Parathyroid adenoma (tissue), 2 donors: ENCODE results near the gene PTCHD4.
"Not testable (repeated sequence)": the region's sequence is repeated elsewhere in the genome, so short reads cannot be mapped to it uniquely, and the experiment has no call there.

Experiments
- H2AFZ ChIP-seq: fragments of 300-600 bp; sonication (generic); one replicate; pipeline ENCODE4 v1.7.0; 2017; ENCODE audit warnings: antibody characterized with exemption, mild to moderate bottlenecking
- H3K27ac ChIP-seq: fragments of 300-600 bp; sonication (generic); one replicate; pipeline ENCODE4 v1.7.0; 2017
- H3K27me3 ChIP-seq: fragments of 300-600 bp; sonication (generic); one replicate; pipeline ENCODE4 v1.7.0; 2017; ENCODE audit warnings: low read length; ENCODE audit not compliant: control insufficient read depth, insufficient read depth
- H3K36me3 ChIP-seq: fragments of 300-600 bp; sonication (generic); one replicate; pipeline ENCODE4 v1.7.0; 2017; ENCODE audit warnings: low read length; ENCODE audit not compliant: control insufficient read depth, insufficient read depth
- H3K4me1 ChIP-seq: fragments of 300-600 bp; sonication (generic); one replicate; pipeline ENCODE4 v1.7.0; 2017; ENCODE audit warnings: control low read depth
- H3K4me2 ChIP-seq: fragments of 300-600 bp; sonication (generic); one replicate; pipeline ENCODE4 v1.7.0; 2017; ENCODE audit warnings: low read length
- H3K4me3 ChIP-seq: fragments of 300-600 bp; sonication (generic); one replicate; pipeline ENCODE4 v1.7.0; 2017; ENCODE audit warnings: low read depth, low read length
- H3K79me2 ChIP-seq: fragments of 300-600 bp; sonication (generic); one replicate; pipeline ENCODE4 v1.7.0; 2017; ENCODE audit warnings: control low read depth
- H3K9ac ChIP-seq: fragments of 300-600 bp; sonication (generic); one replicate; pipeline ENCODE4 v1.7.0; 2017; ENCODE audit warnings: mild to moderate bottlenecking
- H3K9me3 ChIP-seq: fragments of 300-600 bp; sonication (generic); one replicate; pipeline ENCODE4 v1.7.0; 2017; ENCODE audit warnings: low read length; ENCODE audit not compliant: control insufficient read depth
- TF ChIP-seq, protein P1 (sequence below): fragments of 300-600 bp; sonication (generic); IDR thresholded peaks from one replicate; pipeline ENCODE4 v1.7.0; 2017; ENCODE audit warnings: antibody characterized with exemption, mild to moderate bottlenecking
- donor health status: primary hyperparathyroidism.

Gene PTCHD4

DNA sequence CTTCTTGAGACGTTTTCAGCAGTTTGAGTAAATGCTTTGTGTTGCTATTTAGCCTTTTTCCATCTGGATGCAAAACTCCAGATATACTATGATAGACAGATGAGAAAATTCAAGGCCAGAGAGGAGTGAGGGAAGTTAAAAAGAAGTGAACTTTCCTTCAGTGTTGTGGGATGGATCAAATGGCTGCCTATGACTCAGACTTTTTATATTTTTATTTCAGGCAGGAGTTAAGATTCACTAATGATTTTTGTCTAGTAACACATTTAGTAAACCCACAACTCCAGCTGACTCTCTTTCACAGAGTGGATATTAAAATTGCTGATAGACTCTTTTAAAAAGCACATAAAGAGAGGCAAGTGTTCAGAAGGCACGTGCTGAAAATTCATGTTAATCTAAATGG lies 23.2 kb upstream of the PTCHD4 start:
- TF ChIP-seq, protein P1, sequence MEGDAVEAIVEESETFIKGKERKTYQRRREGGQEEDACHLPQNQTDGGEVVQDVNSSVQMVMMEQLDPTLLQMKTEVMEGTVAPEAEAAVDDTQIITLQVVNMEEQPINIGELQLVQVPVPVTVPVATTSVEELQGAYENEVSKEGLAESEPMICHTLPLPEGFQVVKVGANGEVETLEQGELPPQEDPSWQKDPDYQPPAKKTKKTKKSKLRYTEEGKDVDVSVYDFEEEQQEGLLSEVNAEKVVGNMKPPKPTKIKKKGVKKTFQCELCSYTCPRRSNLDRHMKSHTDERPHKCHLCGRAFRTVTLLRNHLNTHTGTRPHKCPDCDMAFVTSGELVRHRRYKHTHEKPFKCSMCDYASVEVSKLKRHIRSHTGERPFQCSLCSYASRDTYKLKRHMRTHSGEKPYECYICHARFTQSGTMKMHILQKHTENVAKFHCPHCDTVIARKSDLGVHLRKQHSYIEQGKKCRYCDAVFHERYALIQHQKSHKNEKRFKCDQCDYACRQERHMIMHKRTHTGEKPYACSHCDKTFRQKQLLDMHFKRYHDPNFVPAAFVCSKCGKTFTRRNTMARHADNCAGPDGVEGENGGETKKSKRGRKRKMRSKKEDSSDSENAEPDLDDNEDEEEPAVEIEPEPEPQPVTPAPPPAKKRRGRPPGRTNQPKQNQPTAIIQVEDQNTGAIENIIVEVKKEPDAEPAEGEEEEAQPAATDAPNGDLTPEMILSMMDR: no peak
- no peaks in the 10 kb centered on the region for H3K4me1 ChIP-seq

DNA sequence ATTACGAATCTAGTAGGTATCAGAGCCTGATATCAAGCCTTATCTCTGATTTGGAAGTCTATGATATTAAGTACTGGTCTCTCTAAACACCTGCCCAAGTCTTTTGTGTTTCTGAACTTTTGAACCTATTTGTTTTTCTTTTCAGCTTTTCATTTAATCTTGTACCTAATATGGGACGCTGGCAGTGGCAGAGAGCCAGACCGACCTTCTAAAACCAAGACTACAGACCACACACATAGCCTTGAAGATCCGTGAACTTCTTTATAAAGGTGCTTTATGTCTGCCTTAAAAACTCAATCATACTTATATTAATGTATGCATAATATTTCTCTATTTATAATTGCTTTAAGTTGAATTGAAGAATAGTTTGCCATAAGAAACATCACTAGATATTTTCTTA lies 12.6 kb upstream of the PTCHD4 start:
- no peak overlapping the region for H3K27ac ChIP-seq
- no peaks in the 10 kb centered on the region for H3K4me1 ChIP-seq
- H3K4me2 ChIP-seq: no peak overlapping the region
- H3K36me3 ChIP-seq: no peaks in the 10 kb centered on the region
- no peaks in the 10 kb centered on the region for H3K9me3 ChIP-seq
- TF ChIP-seq, protein P1: no peak
- no peak overlapping the region for H3K4me3 ChIP-seq
- no peaks in the 10 kb centered on the region for H3K79me2 ChIP-seq
- H3K9ac ChIP-seq: no peak overlapping the region
- no peaks in the 10 kb centered on the region for H3K27me3 ChIP-seq
- H2AFZ ChIP-seq: no peak overlapping the region

More for the DNA sequence above, 23.2 kb upstream of the PTCHD4 start:
- Histone ChIP-seq H3K27me3 (no peaks in the 10 kb centered on the region), H2AFZ (no peak overlapping the region), H3K9me3 (no peaks in the 10 kb centered on the region), H3K36me3 (no peaks in the 10 kb centered on the region), H3K4me2 (no peak overlapping the region), H3K9ac (no peak overlapping the region), H3K4me3 (no peak overlapping the region), H3K27ac (no peak overlapping the region), H3K79me2 (no peaks in the 10 kb centered on the region)

DNA sequence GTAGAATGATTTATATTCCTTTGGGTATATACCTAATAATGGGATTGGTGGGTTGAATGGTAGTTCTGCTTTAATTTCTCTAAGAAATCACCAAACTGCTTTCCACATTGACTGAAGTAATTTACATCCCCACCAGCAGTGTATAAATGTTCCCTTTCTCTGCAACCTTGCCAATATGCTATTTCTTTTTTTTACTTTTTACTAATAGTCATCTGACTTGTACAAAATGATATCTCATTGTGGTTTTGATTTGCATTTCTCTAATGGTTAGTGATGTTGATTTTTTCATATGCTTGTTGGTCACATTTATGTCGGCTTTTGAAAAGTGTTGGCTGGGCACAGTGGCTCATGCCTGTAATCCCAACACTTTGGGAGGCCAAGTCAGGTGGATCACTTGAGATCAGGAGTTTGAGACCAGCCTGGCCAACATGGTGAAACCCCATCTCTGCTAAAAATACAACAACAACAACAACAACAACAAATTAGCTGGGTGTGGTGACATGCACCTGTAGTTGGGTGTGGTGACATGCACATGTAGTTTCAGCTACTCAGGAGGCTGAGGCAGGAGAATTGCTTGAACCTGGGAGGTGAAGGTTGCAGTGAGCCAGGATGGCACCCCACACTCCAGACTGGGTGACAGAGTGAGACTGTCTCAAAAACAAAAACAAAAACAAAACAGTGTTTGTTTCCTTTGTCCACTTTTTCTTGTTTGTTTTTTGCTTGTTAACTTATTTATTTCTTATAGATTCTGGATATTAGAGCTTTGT lies 11.2 kb upstream of the PTCHD4 start:
- H3K36me3 ChIP-seq, H3K9me3 ChIP-seq, H3K4me2 ChIP-seq, H3K4me3 ChIP-seq, H3K27me3 ChIP-seq, H3K9ac ChIP-seq, H3K4me1 ChIP-seq, H3K79me2 ChIP-seq, H2AFZ ChIP-seq, H3K27ac ChIP-seq: not testable (repeated sequence)

DNA sequence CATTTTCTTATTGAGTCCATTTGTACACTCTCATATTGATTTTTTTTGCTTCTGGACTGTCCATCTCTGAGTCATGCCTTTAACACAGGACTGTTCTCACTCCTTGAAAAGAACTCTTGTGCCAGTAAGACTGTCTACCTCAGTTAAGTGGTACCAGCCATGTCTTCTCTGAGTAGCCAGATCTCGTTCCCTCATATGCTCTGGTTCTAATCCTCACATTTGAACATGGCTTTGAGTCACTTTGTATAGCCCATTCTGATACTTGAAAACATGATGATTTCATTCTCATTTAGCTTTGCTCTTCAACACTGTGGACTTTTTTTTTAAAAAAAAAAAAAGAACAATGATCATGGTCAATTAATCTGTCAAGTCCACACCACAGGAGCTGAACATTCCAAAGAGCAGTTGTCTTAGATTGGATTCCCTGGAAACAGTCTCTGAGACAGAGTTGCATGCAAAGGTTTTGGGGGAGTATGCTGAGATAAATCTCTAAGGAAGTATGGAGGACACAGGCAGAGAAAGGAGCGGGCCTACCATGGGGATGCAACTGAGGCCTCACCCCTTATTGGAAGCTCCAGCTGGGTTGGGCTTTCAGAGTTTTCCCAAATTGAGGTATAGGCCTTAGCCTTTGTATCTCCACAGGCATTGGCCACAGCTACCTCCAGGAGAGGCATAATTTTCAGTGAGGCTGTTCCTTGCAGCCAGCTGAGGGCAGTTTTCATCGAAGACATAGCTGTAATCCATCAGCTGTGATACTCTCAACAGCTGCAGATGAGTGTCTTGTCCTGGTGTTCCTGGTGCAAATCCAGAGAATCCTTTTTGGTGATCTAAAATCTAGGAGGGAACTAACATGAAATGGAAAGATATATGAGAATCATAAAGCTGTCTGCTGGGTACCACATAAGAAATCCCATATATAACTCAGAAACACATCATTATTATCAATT lies 6.0 kb upstream of the PTCHD4 start:
- Histone ChIP-seq H3K27me3 (no peaks in the 10 kb centered on the region), H3K9me3 (no peaks in the 10 kb centered on the region), H3K4me1 (no peaks in the 10 kb centered on the region), H3K4me3 (no peak overlapping the region), H3K36me3 (no peaks in the 10 kb centered on the region), H3K4me2 (no peak overlapping the region), H3K27ac (no peak overlapping the region), H3K79me2 (no peaks in the 10 kb centered on the region), H2AFZ (no peak overlapping the region), H3K9ac (no peak overlapping the region)
- TF ChIP-seq, protein P1: no peak

DNA sequence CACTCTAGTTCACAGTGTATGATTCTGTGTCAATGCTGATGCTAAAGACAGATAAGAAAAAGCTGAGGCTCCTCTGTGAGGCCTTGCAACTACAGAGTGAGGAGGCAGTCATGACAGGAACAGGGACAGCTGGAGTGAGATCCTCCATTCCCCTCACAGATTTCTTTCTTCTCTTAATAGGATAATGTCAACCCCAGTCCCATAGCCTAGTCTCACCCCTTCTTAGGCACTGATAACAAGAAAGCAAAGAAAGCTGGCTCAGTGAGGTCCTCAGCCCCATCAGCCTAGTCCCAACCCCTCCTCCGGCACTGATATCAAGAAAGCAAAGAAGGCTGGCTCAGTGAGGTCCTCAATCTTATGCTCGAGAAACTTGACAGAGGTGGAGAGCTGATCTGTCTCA lies 2.1 kb upstream of the PTCHD4 start:
- Histone ChIP-seq H3K4me3 (no peak overlapping the region), H3K4me2 (no peak overlapping the region), H2AFZ (no peak overlapping the region), H3K27ac (no peak overlapping the region), H3K27me3 (no peaks in the 10 kb centered on the region), H3K4me1 (no peaks in the 10 kb centered on the region), H3K9ac (no peak overlapping the region), H3K9me3 (no peaks in the 10 kb centered on the region), H3K79me2 (no peaks in the 10 kb centered on the region), H3K36me3 (no peaks in the 10 kb centered on the region)
- TF ChIP-seq, protein P1: no peak
